Effector CD4-positive, alpha-beta T cell (primary cell): ENCODE measurements around the gene TNFRSF19.

ENCODE experiments used
- DNase-seq: peaks from one replicate; pipeline ENCODE4 v3.0.0-alpha.2; 2020

TNFRSF19 gene

DNA sequence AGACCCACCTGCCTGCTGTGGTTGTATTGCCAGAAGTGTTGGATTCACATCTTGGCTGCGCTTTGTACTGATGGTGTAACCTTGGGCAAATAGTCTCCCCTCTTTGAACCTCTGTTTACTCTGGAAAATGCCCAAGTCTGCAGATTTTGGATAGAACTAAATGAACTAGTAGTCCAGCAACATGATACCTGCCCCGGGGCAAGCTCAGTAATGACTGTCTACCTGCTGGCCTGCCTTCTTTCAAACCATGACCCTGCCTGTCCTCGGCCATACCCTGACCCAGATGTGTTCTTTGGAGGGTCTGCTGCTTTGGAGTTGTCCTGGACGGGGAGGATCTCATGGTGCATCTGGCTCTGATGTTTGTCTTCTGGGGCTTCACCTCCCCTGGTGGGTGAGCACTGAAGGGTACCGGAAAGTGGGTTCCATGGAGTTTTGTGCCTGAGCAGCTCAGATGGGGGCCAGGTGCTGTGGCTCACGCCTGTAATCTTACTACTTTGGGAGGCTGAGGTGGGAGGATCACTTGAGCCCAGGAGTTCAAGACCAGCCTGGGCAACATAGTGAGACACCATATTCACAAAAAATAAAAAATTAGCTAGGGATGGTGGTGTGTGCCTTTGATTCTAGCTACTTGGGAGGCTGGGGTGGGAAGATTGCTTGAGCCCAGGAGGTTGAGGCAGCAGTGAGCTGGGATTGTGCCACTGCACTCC lies 59.5 kb downstream of the TNFRSF19 start:
- no peak for DNase-seq

DNA sequence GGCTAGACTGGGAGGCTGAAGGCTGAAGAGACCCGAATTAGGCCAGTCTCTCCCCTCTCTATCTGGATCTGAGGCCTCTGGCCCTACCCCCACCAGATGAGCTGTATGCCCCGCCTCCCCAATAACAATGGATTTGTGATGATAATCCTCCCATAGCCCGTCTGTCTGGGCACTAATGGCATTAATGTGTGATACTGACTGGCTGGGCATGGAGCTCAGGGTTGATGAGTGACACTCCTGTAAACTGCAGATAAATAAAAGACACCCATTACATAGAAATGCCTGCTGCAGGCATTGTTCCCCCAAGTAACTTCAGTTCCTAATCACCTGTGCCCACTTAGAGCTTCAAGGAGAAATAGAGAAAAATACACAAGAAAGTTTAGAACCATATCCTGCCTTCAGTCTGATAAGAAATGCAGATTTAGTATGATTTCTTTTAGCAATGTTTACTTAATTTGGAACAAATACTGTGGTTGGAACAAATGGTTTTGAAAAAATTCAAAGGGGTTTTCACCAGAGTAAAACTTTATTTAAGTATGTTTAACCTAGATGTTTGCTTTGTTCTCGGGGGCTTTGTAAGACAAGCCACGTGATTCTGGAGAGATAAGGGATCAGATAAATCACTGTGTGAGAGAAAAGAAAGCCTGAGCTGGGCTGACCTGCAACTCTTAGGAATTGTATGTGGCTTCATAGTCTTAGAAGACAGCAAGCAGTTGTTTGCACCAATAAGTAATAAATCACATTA lies 60.3 kb downstream of the TNFRSF19 start:
- no peak for DNase-seq

DNA sequence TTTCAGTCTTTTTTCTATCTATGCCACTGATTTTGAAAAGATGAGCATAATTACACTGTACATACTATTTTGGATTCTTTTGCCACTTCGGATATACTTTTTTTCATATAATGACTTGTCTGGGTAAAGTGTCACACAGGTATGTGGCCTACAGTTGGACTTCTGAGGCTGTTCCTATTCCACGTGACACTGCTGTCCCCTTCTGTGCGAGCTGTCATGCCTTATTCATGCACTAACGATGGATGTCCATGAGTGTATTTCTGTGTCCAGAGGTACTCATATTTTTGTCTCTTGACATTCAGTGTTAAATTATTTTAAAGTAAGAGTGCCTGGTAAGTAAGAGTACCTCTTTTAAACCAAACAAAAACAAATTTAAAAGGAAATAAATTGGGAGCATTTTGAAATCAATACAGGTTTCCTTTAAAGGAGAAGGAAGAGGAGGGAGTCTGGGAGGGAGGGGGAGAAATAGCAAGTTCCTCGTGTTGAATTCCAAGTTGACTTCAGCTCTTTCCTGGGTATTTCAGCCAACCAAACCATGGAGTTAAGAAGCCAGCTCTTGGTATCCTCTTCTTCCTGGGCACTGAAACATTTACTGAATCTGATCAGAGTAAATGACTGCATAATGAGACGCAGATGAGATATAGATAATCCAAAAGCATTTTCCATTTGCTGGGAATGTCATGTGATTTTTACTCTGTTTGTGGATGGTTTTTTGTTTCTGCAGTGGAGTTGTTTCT lies 61.3 kb downstream of the TNFRSF19 start:
- DNase-seq, result no peak

DNA sequence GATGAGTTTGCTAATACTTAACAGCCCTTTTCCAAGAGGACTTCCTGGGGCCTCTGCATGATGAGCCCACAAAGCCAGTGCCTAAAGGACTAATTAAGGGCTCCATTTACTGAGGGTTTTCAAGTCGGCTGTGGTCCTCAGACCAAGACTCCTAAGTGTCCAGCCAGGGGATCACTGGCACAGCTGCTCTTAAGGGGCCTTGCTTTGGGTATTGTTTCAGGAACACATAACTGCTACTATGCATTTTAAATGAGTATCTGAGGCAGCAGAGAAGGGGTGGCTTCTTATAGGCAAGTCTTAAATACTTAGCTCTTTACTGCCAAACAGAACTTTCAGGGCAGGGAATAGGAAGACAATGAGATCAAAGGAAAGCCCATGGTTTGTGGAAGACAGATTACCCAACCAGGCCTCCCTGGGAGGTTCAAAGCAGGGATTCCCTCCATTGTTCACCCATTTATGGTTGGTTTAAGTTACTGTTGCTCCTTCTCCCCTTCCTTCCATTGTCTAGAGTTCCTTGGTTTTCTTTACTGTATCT lies 61.9 kb downstream of the TNFRSF19 start:
- DNase-seq, result no peak

DNA sequence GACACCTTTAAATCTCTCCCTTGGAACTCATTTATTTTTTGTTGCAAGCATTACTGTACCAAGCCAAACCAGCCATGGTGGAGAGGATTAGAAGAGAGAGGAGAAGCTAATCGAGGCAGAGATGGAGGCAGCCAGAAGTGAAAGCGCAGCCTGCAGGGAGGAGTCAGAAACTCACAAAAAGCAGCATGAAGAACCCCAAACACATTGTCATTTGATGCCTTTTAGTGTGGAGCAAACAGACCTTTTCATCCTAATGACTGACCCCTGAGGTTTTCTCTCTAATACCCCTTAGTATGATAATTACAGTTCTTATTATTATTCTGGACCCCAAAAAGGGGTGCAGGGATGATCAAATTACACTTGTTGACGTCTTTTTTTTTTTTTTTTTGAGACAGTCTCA lies 62.5 kb downstream of the TNFRSF19 start:
- DNase-seq, result no peak

DNA sequence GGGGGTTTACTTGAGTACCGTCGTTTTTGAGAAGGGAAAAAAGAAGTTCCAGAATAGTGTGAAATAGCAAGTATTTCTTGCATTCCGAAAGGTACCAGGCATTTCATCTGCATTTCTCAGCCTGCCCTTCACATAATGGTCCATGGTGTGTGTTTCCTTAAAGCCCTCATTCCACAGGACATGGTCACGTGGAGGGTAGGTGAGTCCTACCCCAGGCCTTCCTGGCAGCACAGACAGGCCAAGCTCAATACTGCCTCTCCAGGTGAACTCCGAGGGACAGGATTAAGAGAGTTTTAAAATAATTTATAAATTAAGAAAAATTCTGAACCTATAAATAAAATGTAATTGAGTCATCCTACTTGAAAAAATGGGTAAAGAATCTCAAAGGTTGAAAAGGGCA lies 64.7 kb downstream of the TNFRSF19 start:
- no peak for DNase-seq

DNA sequence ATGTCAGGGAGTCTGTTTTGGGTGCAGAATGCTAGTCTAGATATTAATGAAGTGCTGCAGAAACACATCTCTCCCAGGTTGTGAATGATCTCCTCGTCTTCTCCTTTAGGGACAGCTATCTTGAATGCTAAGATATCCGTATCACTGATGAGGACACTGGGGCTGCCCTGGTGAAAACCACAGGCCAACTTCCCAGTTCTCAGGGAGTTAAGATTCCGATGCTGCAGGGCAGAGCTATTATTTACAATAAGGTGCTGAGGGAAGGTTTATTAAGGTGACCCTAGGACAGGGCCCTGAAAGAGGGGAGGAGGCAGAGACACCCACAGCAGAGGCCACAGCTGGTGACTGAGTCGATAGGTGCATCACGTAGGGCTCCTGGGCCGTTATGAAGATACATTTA lies 66.1 kb downstream of the TNFRSF19 start:
- DNase-seq, result no peak

DNA sequence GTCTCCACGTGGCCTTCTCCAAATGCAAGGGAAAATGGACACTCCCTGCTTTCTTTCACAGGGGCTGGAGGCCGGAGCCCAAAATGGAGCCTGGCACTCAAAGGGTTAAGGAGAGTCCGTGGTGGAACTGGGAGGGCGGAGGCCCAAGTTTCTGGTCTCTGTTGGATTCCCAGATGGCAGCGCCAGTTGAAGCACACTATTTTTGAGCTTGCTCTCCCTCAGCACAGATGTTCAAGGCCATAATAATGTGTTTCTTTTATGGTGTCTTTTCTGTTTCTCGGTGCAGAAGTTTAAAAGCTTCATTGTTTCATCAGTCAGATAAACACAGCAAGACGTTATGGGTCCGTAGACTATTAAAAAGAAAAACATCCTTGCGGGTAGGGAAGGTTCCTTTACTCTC lies 67.6 kb downstream of the TNFRSF19 start:
- DNase-seq, result no peak

DNA sequence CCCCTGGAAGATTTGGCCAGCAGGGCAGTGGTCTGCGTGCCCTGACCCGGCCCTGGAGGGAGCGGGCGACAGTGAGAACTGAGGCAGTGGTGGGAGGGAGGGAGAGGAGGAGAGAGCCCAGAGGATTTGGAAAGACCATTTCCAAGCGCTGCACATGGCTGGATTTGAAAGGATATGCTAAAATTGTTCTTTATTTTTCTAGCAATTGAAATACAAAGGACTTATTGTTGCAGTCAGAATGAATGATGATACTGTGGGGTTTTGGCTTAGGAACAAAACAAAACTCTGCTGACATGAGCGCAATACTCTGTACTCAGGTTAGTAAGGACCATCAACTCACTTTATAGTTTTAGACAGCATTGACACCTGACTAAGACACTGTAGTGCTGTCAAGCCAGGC lies 69.5 kb downstream of the TNFRSF19 start:
- DNase-seq, result no peak

DNA sequence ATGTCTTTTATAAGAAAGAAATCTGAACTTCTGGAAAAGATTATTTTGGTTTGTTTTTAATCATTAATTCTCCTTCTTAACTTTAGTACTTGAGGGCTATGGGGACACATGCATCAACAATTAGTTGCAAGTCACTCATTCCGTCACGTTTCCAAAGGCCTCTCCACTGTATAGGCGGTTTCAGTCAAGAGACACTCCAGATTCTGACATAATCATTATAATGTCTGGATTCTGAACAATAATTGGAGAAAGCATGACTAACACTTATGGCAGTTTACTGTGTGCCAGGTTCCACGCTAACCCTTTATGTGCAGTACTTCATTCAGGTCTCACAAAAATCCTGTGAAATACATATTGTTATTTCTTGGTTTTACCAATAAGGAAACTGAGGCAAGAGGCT lies 71.9 kb downstream of the TNFRSF19 start:
- no peak for DNase-seq

DNA sequence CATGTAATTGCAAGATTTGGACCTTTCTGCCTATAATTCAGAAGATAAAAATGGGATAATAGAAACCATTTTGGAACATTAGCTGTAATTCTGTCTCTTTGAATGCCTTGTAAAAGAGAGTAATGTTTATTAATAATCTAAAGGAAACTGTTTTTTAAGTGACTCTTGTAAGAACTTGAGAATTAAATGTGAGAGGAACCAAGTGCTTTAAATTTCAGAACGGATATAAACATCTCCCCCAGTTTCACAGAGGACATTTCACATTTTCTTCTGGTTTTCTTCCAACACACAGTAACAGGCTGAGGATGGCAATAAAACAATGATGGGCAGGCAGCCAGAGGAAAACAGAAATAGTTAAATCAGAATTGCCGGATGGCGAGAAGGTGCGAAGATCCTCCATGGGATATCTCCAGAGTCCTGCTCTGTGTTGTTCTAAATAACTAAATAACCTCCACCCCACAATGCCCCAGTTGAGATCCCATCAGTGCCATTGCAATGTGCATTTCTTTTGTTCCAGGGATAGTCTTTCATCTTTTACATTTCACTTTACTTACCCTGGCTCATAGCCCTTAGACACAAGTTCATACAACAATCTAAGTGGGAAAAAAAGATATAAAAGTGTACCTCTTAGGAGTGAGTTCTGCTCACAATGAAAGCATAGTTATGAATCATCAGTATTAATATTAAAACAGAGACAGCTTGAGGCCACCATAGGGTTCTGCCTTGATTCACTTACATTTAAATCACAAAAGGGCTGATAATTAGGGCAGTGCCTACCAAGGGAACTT lies 73.3 kb downstream of the TNFRSF19 start:
- no peak for DNase-seq

DNA sequence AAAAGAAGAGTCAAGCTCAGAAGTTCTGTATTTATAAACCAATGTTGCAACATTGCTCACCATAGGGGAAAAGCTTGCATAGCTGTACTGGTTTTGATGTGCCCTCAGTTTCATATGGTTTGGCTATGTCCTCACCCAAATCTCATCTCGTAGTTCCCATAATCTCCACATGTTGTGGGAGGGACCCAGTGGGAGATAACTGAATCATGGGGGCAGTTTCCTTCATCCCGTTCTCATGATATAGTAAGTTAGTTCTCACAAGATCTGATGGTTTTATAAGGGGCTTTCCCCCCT lies 73.9 kb downstream of the TNFRSF19 start:
- DNase-seq, result no peak

DNA sequence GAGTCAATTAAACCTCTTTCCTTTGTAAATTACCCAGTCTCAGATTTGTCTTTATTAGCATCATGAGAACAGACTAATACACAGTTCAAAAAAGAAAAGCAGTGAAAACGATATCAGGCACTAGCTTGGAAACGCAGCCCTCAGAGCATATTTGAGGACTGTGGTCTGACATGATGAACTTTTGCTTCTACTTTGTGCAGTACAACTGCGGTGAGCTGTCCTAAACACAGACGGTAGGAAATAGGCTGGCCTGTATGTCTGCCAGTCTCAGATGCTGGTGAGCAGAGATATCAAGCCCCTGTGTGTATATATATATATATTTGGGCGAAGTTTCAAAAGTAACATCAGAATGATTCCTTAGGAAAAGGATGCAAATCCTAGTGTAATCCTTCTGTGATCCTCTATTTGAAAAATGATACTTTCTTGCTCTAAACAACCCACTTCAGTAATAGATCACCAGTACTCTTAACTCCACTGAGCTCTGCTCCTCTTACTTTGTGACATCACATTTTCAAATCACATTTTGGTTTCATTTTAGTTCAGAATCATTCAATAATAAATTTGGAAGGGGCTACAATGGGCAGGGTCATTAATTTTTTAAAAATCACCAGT lies 74.4 kb downstream of the TNFRSF19 start:
- DNase-seq, result no peak

DNA sequence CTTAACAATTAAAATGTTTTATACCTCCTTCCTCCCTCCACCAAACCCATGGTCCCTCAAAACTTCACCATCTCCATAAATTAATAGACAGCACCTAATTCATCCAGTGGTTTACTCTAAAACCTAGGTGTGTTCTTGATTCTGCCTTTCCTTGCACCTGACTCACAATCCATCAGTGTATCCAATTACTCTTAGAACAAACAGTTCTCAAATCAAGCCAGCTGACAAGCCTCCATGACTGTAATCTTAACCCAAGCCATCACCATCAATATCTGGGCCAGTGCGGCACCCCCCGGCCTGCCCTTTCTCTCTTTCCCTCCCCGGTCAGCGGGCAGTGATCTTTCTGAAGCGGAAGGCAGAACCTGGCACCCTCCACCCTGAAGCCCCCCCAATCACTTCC lies 75.6 kb downstream of the TNFRSF19 start:
- DNase-seq, result no peak

DNA sequence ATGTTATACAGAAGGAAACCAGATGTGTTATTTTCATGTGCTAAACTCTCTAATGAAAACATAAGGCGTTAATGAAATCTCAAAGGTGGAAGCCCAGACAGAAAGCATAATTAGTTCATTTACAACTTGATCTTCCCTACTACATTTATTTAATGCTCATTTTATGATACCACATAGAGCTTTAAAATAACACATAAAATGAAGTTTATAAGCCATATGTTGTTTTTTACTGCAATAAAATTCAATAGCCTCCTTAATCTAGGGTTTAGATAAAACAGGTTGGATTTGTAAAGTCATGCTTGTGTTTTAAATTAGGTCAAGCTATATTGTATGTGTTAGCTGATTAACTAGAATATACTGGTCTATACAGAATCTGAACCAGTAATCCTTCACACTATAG lies 81.2 kb downstream of the TNFRSF19 start:
- DNase-seq, result no peak

DNA sequence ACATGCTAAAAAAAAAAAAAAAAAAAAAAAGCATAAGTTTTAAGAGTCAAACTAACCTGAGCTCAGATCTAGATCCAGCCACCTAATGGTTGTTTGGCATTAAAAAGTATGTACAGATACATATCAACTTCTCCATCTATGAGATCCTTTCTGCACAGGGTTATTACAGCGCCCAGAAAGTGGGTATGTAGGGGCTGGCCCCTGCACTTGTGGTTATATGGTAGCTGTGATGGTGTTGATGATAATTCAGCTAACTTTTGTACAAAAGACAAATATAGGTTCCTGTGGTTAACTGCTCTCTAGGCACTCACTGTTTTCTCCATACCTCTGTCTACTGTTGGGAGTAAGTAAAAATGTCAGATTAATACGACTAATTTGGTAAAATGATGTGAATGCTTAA lies 81.7 kb downstream of the TNFRSF19 start:
- DNase-seq, result no peak

DNA sequence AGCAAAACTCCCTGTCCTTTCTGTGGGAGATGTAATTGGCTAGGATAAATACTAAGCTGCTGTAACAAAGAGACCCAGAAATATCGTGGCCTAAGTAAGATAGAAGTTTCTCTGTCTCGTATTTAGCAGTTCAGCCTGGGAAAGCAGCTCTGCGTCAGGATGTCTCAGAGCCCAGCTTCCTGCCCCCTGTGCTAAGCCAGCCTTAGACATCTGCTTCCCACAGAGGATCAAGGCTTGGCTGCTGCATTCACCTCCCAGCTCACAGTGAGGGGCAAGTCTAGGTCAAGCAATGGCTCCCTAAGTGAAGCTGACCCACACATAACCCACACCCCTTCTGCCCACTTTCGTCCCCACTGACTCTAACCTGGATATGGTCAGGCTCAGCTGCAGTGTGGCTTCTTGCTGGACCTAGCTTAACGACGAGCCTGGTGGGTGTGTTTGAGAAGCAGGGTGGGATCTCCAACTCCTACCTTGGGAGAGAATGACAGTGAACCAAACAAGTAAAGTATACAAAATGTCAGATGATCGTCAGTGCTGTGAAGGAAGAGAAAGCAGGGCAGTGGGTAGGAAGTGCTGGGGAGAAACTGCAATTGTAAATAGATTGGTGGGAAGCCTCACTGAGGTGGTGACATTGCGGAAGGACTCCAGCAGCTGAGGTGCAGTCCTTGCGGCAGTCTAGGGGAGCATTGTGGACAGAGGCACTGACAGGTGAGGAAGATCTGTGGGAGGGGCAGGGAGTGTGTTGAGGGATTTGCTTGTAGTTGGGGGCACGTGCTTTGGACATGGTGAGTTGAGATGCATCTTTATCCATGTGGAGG lies 82.9 kb downstream of the TNFRSF19 start:
- no peak for DNase-seq

DNA sequence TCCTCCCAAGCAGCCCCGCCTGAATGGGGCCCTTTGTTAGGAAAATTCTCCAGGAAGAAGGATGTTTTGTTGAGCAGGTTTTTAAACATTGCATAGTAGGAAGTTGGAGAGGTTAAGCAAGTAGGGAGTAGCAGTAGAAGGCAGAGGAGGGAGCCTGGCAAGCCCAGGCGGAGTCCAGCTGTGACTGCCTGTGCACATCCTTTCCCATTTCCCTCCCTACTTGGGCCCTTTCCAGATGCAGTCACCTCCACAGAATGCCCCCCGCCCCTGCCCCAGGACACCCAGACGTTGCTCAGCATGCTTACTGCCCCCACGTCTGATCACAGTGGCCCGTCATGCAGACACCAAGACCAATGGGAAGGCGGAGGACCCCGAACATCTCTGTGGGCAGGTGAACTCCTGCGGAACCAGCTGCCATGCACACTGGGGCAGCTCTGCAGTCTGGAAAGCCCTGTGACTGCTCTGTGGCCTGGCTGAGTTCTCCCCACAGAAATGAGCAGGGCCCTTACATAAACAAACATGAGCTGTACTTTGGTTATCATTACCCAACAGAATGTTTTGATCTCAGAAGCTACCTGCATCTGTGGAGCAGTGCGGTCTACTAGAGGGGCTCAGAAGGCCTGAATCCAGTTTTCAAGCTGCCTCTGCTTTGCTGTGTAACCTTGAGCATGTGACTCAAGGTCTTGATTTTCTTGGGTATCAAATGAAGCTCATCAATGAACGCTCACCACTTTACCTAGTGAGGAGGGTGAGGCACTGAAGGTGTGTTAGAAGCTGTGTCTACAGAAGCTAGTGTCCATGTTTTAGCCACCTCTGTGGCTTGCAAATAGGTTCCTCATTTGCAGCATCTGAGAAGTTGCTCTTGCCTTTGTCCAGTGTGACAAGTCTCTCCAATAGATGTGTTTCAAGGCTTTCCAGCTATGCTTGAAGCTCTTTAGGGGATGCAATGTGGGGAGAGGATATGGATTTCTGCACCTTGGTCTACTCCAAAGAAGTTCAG lies 84.2 kb downstream of the TNFRSF19 start:
- no peak for DNase-seq

DNA sequence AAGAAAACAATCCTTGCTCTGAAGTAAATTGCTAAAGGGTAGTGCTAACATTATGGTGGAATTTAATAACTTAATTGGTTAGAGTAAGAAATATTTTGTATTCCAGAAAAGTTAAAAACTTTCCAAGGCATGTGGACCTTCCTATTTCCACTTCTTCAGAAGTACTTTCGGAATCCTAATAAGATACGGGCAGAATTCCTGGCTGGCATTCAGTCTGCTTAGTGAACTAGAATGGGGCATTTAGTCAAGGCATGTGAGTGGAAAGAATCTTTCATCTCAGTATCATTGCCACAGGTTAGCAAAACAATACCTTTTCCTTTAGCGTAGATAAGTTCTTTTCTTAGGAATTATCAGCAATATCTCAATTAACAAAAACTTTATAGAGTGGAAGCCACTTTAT lies 85.1 kb downstream of the TNFRSF19 start:
- DNase-seq, result no peak

DNA sequence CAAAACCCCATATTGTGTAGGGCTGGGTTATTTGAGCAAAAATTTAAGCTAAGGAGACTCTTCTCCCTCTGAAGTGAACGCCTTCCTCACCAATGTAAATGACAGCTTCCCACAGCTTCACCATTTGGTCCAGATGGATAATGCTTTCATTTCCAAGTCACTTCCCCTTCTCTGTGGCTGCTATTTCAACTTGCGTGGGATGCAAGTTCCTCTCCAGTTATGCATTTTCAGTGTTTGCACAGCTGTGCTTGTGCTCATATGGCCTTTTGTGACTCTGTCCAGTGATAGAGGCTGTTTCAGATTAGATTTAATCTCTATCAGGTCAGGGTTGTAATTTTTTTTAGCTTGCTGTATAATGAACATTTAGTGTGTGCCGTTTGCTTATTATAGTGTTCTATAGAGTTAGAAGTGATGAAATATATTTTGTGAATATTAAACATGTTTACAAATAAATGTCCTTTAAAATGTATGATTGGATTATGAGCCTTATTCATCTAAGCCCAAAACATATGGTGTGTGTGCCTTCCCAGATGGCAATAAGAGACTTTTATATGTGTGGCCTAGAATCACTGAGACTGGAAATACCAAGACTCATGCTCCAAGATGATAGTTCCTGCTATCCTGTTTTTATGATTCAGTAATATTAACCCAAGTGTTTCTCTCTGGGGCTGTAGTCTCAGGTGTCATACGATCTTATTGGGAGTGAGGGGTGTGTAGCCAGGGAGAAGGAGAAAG lies 86.6 kb downstream of the TNFRSF19 start:
- DNase-seq, result no peak
